Measurements from ENCODE around the gene WBP11. TPM values are rescaled to one million over a fixed set of nuclear protein-coding genes. Genes with fewer than 3 reads are reported as not detected.

WBP11 gene
- total and polyA plus RNA-seq, 2 donors (not counting 3 experiments of a cell fraction or from before 2014, with no cell fraction given): 11.4 to 77.1 TPM

DNA sequence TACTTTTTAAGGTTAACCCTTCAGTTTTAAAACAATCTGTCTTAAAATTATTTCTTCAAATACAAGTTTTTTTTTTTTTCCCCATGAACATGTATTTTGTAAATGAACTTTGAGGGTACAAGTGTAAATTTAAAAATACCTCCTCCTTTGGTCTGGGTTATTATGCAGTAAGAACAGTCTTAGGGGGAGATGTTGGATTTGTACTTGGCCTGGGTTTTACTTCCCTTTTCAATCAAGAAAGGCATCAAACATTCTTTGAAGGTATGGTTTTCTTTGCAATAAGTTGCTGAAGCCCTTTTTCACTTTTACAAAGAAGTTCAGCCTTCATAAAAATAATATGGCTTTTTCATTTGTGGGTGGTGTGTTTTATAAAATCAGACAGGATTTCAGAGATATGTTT, 20.5 kb downstream of the WBP11 start:
- POLR2A ChIA-PET: interaction anchor here (1.0 to 1.4 kb wide), 2 partner anchors 12 kb away, joined by 3 to 4 read pairs; a partner anchor contains a TSS
- Histone ChIP-seq H3K36me3 (ENCODE audit: control insufficient read depth in 2 of 2, extremely low read depth in 1 of 2, insufficient read depth in 2 of 2, low read length in 2 of 2) (peaks cover 5 to 15% of the 10 kb centered on the region in 2 experiments), H3K27ac (ENCODE audit: insufficient read depth, low read depth, low read length) (no peak overlapping the region), H3K79me2 (ENCODE audit: control insufficient read depth, insufficient read depth, low read length) (no peaks in the 10 kb centered on the region), H3K9me1 (replicated peaks; ENCODE audit: control insufficient read depth, extremely low read depth, insufficient read depth, low read length) (no peaks in the 10 kb centered on the region), H4K20me1 (replicated peaks; ENCODE audit: control insufficient read depth, extremely low read depth, insufficient read depth, low read length) (no peaks in the 10 kb centered on the region), H3K27me3 (ENCODE audit: control insufficient read depth in 2 of 2, insufficient read depth in 2 of 2, low read length in 2 of 2) (no peaks in the 10 kb centered on the region), H3K9me3 (replicated peaks; ENCODE audit: control insufficient read depth, insufficient read depth, low read length) (no peaks in the 10 kb centered on the region), H3K4me3 (replicated peaks in 1 of 3; ENCODE audit: insufficient read depth in 1 of 3, low read depth in 1 of 3, low read length in 3 of 3) (no peak overlapping the region), H3K4me2 (ENCODE audit: insufficient read depth, low read length) (no peak overlapping the region), H3K4me1 (ENCODE audit: control insufficient read depth, extremely low read depth, insufficient read depth, low read length) (no peaks in the 10 kb centered on the region), H2AFZ (ENCODE audit: low read depth, low read length) (no peak overlapping the region), H3K9ac (replicated peaks; ENCODE audit: extremely low read depth, insufficient read depth, low read length) (no peak overlapping the region)
- TF ChIP-seq GATA2 (IDR thresholded peaks at IDR 0.05; ENCODE audit: insufficient read depth, insufficient read length, low read depth, low read length) (no peak), EZH2 (IDR thresholded peaks at IDR 0.05; ENCODE audit: borderline replicate concordance, low read depth, low read length, severe bottlenecking) (no peak), MYC (IDR thresholded peaks at IDR 0.05; ENCODE audit: low read depth, low read length) (no peak), FOS (IDR thresholded peaks at IDR 0.05; ENCODE audit: borderline replicate concordance, insufficient read depth, low read length) (no peak), POLR2A (IDR thresholded peaks at IDR 0.05; ENCODE audit: low read depth, low read length) (no peak), JUN (IDR thresholded peaks at IDR 0.05; ENCODE audit: borderline replicate concordance, insufficient read depth, insufficient read length, low read depth) (no peak), POLR2AphosphoS5 (IDR thresholded peaks at IDR 0.05; ENCODE audit: insufficient read depth, low read depth, low read length) (no peak), MAX (IDR thresholded peaks at IDR 0.05; ENCODE audit: insufficient read depth, insufficient read length) (no peak)
- TF ChIP-seq, protein P1, sequence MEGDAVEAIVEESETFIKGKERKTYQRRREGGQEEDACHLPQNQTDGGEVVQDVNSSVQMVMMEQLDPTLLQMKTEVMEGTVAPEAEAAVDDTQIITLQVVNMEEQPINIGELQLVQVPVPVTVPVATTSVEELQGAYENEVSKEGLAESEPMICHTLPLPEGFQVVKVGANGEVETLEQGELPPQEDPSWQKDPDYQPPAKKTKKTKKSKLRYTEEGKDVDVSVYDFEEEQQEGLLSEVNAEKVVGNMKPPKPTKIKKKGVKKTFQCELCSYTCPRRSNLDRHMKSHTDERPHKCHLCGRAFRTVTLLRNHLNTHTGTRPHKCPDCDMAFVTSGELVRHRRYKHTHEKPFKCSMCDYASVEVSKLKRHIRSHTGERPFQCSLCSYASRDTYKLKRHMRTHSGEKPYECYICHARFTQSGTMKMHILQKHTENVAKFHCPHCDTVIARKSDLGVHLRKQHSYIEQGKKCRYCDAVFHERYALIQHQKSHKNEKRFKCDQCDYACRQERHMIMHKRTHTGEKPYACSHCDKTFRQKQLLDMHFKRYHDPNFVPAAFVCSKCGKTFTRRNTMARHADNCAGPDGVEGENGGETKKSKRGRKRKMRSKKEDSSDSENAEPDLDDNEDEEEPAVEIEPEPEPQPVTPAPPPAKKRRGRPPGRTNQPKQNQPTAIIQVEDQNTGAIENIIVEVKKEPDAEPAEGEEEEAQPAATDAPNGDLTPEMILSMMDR (IDR thresholded peaks at IDR 0.05; ENCODE audit: extremely low read depth in 1 of 2, insufficient read depth in 1 of 2, low read depth in 1 of 2, low read length in 2 of 2): no peak
- dilution Hi-C loops (cut with MboI; ENCODE audit: extremely low pct_ligation_motif_present, low sequenced_read_pairs): no loop called here
- FAIRE-seq (no peak), DNase-seq (ENCODE audit: low read depth, low spot score) (no peak)
- intact Hi-C loops (cut with micrococcal nuclease): no loop called here
- BruUV-seq (replicated peaks): no TSS peak
- CTCF ChIA-PET: interaction anchor here (1.1 to 1.5 kb wide), 3 partner anchors 10 to 15 kb away, joined by 3 to 5 read pairs (median 3); no protein-coding TSS in a partner anchor
